K562 (cell line): ENCODE data around the gene KRTAP10-9. TPM values are rescaled to one million over a fixed set of nuclear protein-coding genes. Genes with fewer than 3 reads are reported as not detected.

Source experiments
- ATAC-seq: fragments of 200-7000 bp; cut with Tn5 transposase; 3 replicates; pipeline ENCODE4 v1.9.1; 2020; ENCODE audit warnings: moderate library complexity
- BruUV-seq: library from RNA; stranded (reverse); fragments of 400-500 nt; replicated peaks from 2 replicates; lab custom pipeline; 2021; lab: Mats Ljungman, UMichigan
- CTCF ChIA-PET: fragments of 300-600 bp; formaldehyde crosslinking; extraction: SDS; loops from one replicate; lab custom pipeline; 2021; ENCODE audit warnings: low intra/inter-chr PET ratio; lab: Yijun Ruan, JAX
- POLR2A ChIA-PET: fragments of 300-600, 350-650 bp; sonication (Branson Sonifier 250); formaldehyde crosslinking; extraction: SDS; loops from one replicate; lab custom pipeline; 2021; ENCODE audit warnings: antibody characterized with exemption, inconsistent platforms; lab: Yijun Ruan, JAX
- DNase-seq, 4 experiments: peaks; one replicate each; pipeline versions ENCODE4 v3.0.0 to v3.0.0-alpha.2; 2011 to 2018; ENCODE audit warnings: low spot score in 3 of 4, mixed read lengths in 3 of 4; ENCODE audit errors: extremely low read depth in 1 of 4
- FAIRE-seq: peaks from 2 replicates; lab custom pipeline; 2011; peaks lifted over from hg19 to GRCh38; lab: Jason Lieb, UNC
- H2AFZ ChIP-seq: 2 replicates; pipeline ENCODE4 v1.6.0; 2011; ENCODE audit warnings: low read depth, low read length, control low read depth, inconsistent platforms
- H3K27ac ChIP-seq: fragments of 200-600 bp; 3 replicates; pipeline ENCODE4 v1.8.0; 2011; ENCODE audit warnings: low read depth, mild to moderate bottlenecking, control low read depth, inconsistent platforms, low read length, moderate library complexity, mixed read lengths; ENCODE audit errors: extremely low read depth
- H3K27me3 ChIP-seq, 2 experiments: fragments of 300-600 bp in 1 of 2; 2 replicates in 1 of 2; 3 replicates in 1 of 2; pipeline versions ENCODE4 v1.6.0 to v1.8.0; 2011; ENCODE audit warnings: inconsistent platforms in 2 of 2, low read length in 2 of 2, mild to moderate bottlenecking in 1 of 2, mixed read lengths in 1 of 2, moderate library complexity in 1 of 2; ENCODE audit not compliant: control insufficient read depth in 2 of 2, insufficient read depth in 2 of 2
- H3K36me3 ChIP-seq: fragments of 300-600 bp; 3 replicates; pipeline ENCODE4 v1.8.0; 2011; ENCODE audit warnings: mild to moderate bottlenecking, low read length, inconsistent platforms; ENCODE audit not compliant: control insufficient read depth, insufficient read depth
- H3K4me1 ChIP-seq, 2 experiments: fragments of 200-600 bp in 1 of 2; replicated peaks in 1 of 2; 2 replicates in 1 of 2; 3 replicates in 1 of 2; pipeline versions ENCODE4 v1.5.1 to v1.8.0; 2011; ENCODE audit warnings: inconsistent platforms in 2 of 2, low read length in 2 of 2, mild to moderate bottlenecking in 1 of 2, mixed read lengths in 1 of 2, moderate library complexity in 1 of 2; ENCODE audit not compliant: control insufficient read depth in 2 of 2, insufficient read depth in 2 of 2
- H3K4me2 ChIP-seq: 2 replicates; pipeline ENCODE4 v1.6.1; 2011; ENCODE audit warnings: low read length, control low read depth, inconsistent platforms, mixed read lengths; ENCODE audit not compliant: insufficient read depth
- H3K4me3 ChIP-seq: fragments of 200-600 bp; sonication (generic), shearing (Covaris generic); 2 replicates; pipeline ENCODE4 v1.5.1; 2016; ENCODE audit warnings: control low read depth, inconsistent platforms
- H3K79me2 ChIP-seq: fragments of 200-600 bp; 3 replicates; pipeline ENCODE4 v1.8.0; 2011; ENCODE audit warnings: low read length, inconsistent platforms; ENCODE audit not compliant: control insufficient read depth, insufficient read depth
- H3K9ac ChIP-seq, 2 experiments: 2 replicates each; pipeline versions ENCODE4 v1.6.0 to v1.6.1; 2011; ENCODE audit warnings: low read depth in 2 of 2, low read length in 2 of 2, control low read depth in 1 of 2, inconsistent platforms in 1 of 2, mild to moderate bottlenecking in 1 of 2, mixed read lengths in 1 of 2; ENCODE audit not compliant: insufficient read depth in 1 of 2
- H3K9me1 ChIP-seq: one replicate; pipeline ENCODE4 v1.6.0; 2011; ENCODE audit warnings: inconsistent platforms, mild to moderate bottlenecking, low read length, moderate library complexity; ENCODE audit not compliant: control insufficient read depth, insufficient read depth
- H3K9me3 ChIP-seq: replicated peaks from 2 replicates; pipeline ENCODE4 v1.5.1; 2011; ENCODE audit warnings: low read depth, low read length, inconsistent platforms; ENCODE audit not compliant: control insufficient read depth, insufficient read depth
- H4K20me1 ChIP-seq: replicated peaks from 2 replicates; pipeline ENCODE4 v1.6.1; 2011; ENCODE audit warnings: low read length, inconsistent platforms, mixed read lengths; ENCODE audit not compliant: control insufficient read depth, insufficient read depth
- ATF1 ChIP-seq, 2 experiments: fragments of 450-650 bp in 1 of 2; IDR thresholded peaks; 2 replicates each; pipeline ENCODE4 v1.6.1; 2016; ENCODE audit warnings: missing compliant biosample characterization in 1 of 2, missing genetic modification characterization in 1 of 2
- CREB3L1 ChIP-seq: fragments of 450-650 bp; IDR thresholded peaks from 2 replicates; pipeline ENCODE4 v1.6.1; 2014; ENCODE audit warnings: low read depth, mild to moderate bottlenecking, moderate library complexity, borderline replicate concordance
- ESRRB ChIP-seq: fragments of 250-450 bp; sonication (Bioruptor Pico); IDR thresholded peaks from 2 replicates; pipeline ENCODE4 v1.5.0; 2020; ENCODE audit warnings: mild to moderate bottlenecking, moderate library complexity, borderline replicate concordance
- ETV1 ChIP-seq: fragments of 450-650 bp; conservative IDR thresholded peaks from 2 replicates; pipeline ENCODE4 v1.6.1; 2016; ENCODE audit warnings: missing genetic modification characterization, control low read depth, low read depth, missing compliant biosample characterization
- EZH2 ChIP-seq: IDR thresholded peaks from 2 replicates; pipeline ENCODE4 v1.6.1; 2012; ENCODE audit warnings: low read depth, mild to moderate bottlenecking, inconsistent platforms, low read length, borderline replicate concordance
- HMGXB4 ChIP-seq: sonication (generic); formaldehyde crosslinking; IDR thresholded peaks from 2 replicates; pipeline ENCODE4 v1.8.1; 2023; ENCODE audit warnings: mild to moderate bottlenecking, missing genetic modification reagents
- MCM5 ChIP-seq: fragments of 450-650 bp; IDR thresholded peaks from 2 replicates; pipeline ENCODE4 v1.6.1; 2016; ENCODE audit warnings: low read depth
- NFIX ChIP-seq: fragments of 250-450 bp; sonication (Bioruptor Pico); IDR thresholded peaks from 2 replicates; pipeline ENCODE4 v1.4.0; 2020; ENCODE audit warnings: low read depth, mild to moderate bottlenecking, moderate library complexity
- NONO ChIP-seq, 2 experiments: fragments of 200-400 bp in 1 of 2; fragments of 450-650 bp in 1 of 2; formaldehyde crosslinking in 1 of 2; IDR thresholded peaks; 2 replicates each; pipeline ENCODE4 v1.6.1; 2017; ENCODE audit warnings: low read depth in 2 of 2, mild to moderate bottlenecking in 2 of 2, moderate library complexity in 2 of 2, low read length in 1 of 2
- NR2C1 ChIP-seq, 2 experiments: fragments of 450-650 bp; IDR thresholded peaks; 2 replicates each; pipeline ENCODE4 v1.6.1; 2017; ENCODE audit warnings: mild to moderate bottlenecking in 2 of 2, antibody characterized with exemption in 1 of 2, inconsistent platforms in 1 of 2, missing compliant biosample characterization in 1 of 2, missing genetic modification characterization in 1 of 2
- PHF20 ChIP-seq: fragments of 450-650 bp; IDR thresholded peaks from 2 replicates; pipeline ENCODE4 v1.6.1; 2018; ENCODE audit not compliant: partially characterized antibody
- SMAD3 ChIP-seq: fragments of 450-650 bp; formaldehyde crosslinking; conservative IDR thresholded peaks from 2 replicates; pipeline ENCODE4 v1.4.0; 2020; ENCODE audit warnings: mild to moderate bottlenecking
- STAG1 ChIP-seq: sonication (generic); formaldehyde crosslinking; IDR thresholded peaks from 2 replicates; pipeline ENCODE4 v1.5.0; 2020; ENCODE audit warnings: missing genetic modification reagents, borderline replicate concordance
- TCF7 ChIP-seq: sonication (generic); IDR thresholded peaks from 2 replicates; pipeline ENCODE4 v1.6.1; 2016; ENCODE audit warnings: antibody characterized with exemption, borderline replicate concordance
- ZNF57 ChIP-seq: fragments of 450-650 bp; formaldehyde crosslinking; IDR thresholded peaks from 2 replicates; pipeline ENCODE4 v1.4.0; 2020; ENCODE audit warnings: mild to moderate bottlenecking, moderate library complexity
- WGBS: fragments of 100-300 bp; shearing (Covaris generic); methylation state at CpG from one replicate; pipeline ENCODE4 v1.1.6; 2016; ENCODE audit warnings: low coverage, mixed read lengths; ENCODE audit not compliant: insufficient coverage; ENCODE audit errors: missing lambda C conversion rate; 5-methylcytosine and 5-hydroxymethylcytosine counted together
- in situ Hi-C: fragments of 300-500 bp; cut with MboI; formaldehyde crosslinking; loops from 4 replicates; pipeline ENCODE4 v1.15.0; 2018; ENCODE audit warnings: inconsistent platforms, mixed read lengths
- intact Hi-C: fragments of 100-400 bp; cut with micrococcal nuclease; formaldehyde crosslinking; loops from 2 replicates; pipeline ENCODE4 v1.14.2; 2022
- polyA plus RNA-seq, 8 experiments: library from polyadenylated mRNA; depleted of rRNA in 4 of 8; stranded (reverse) in 5 of 8; unstranded in 3 of 8; fragments of >200 nt; fragmentation: Nextera tagmentation in 2 of 8; fragmentation: Illumina TruSeq in 1 of 8; extraction: Ambion mirVana in 2 of 8; extraction: Trizol in 1 of 8; gene quantifications; 2 replicates each; pipeline versions ENCODE4 v1.2.1 to v1.2.3, GENCODE V29; 2011 to 2014; ENCODE audit warnings: inconsistent platforms in 1 of 8, missing spikeins in 1 of 8
- total RNA-seq, 7 experiments: library from RNA; depleted of rRNA in 6 of 7; stranded (reverse); fragments of >200 nt in 6 of 7; fragmentation: Illumina TruSeq in 2 of 7; extraction: Trizol in 2 of 7; gene quantifications; 2 replicates each; pipeline versions ENCODE4 v1.2.1 to v1.2.3, GENCODE V29; 2011 to 2021; ENCODE audit warnings: low replicate concordance in 1 of 7

Gene KRTAP10-9
- total and polyA plus RNA-seq, 9 of the 15 experiments (the other 6 are each of a cell fraction or from before 2014, with no cell fraction given), result not detected

- TF ChIP-seq NR2C1 (IDR thresholded peaks at IDR 0.05) (no peak), NR2C1 (tag; IDR thresholded peaks at IDR 0.05) (0 out of 2 replicates have a peak, but pooled peaks have one; percentile 9), NONO (IDR thresholded peaks at IDR 0.05; ENCODE audit: low read depth in 2 of 2, low read length in 1 of 2) (no peak), NFIX (CRISPR knock-in tag) (no peak), STAG1 (CRISPR knock-in tag) (no peak), ETV1 (no peak)
These were observed 34.2 kb upstream of the KRTAP10-9 start, which contains the start of gene KRTAP10-6 (continued) for GRCh38 chr21:44592446-44593311.

DNA sequence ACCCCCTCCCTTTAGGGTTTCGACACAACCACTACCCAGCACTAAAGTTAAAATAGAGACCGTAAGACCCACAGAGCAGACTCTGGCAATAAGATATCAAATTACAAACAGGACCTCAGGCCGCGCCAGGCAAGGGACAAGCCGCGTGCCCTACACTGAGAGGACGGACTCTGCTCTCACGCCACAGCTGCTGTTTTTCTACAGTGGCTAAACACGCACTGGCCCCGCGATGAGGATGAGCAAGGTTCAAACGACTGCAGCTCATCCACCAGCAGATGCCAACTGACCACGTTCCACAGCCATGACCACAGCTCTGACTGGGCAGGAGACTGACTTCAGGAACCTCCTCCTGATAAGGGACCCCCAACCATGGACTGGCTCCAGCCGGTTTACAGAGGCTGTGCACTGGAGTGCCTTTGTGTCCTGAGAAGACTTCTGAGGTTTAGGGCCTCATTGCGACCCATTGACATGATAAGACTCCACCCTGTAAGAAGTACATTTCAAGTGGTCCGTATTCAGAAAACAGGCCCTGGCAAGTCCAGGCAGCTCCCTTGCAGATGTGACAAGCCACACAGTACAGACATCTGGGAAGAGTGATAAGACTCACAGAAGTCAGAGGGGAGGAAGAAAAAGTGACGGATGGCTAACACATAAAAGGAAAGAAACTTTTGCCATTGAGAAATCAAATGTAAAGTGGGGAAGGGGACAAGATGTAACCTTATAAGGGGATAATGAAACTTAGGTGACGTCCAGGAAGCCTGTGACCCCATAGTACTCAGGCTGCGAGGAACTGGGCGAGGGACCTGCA lies 33.1 kb upstream of the KRTAP10-9 start:
- Histone ChIP-seq H2AFZ (peak overlapping the region; percentile 81), H3K27ac (peak overlapping the region; percentile 62), H3K27me3 (peaks cover 0 to 15% of the 10 kb centered on the region in 2 experiments; a peak in 2 of 5 replicates), H3K36me3 (no peaks in the 10 kb centered on the region), H4K20me1 (no peaks in the 10 kb centered on the region), H3K9me3 (no peaks in the 10 kb centered on the region; the same call in 1 of the 2 replicates), H3K9me1 (no peaks in the 10 kb centered on the region), H3K4me1 (peaks cover 24 to 37% of the 10 kb centered on the region in 2 experiments), H3K9ac (peak overlapping the region; percentile 25 to 29; a peak in 3 of 4 replicates), H3K79me2 (no peaks in the 10 kb centered on the region), H3K4me2 (peak overlapping the region; percentile 79), H3K4me3 (no peak overlapping the region)
- BruUV-seq, result no TSS peak
- intact Hi-C loops, result no loop called here
- ChIA-PET CTCF (no interaction called here), POLR2A (interaction anchor here (0.8 to 1.4 kb wide), 6 partner anchors 9 to 136 kb away, joined by 3 to 5 read pairs (median 4); no protein-coding TSS in a partner anchor)
- DNase-seq, result peak; percentile 67 to 81 (median 70)
- ATAC-seq, result peak; percentile 89
- FAIRE-seq, result peak; percentile 97
- 3% methylated on average over 20 of the region's 20 CpGs for WGBS
- in situ Hi-C loops, result no loop called here
- no peak for TF ChIP-seq HMGXB4
- TF ChIP-seq MCM5, result no peak
- no peak for TF ChIP-seq ZNF57
- TF ChIP-seq EZH2, result no peak
- TF ChIP-seq TCF7, result no peak
- TF ChIP-seq ESRRB (CRISPR knock-in tag), result no peak
- TF ChIP-seq PHF20, result no peak
- no peak for TF ChIP-seq SMAD3 (CRISPR knock-in tag)
- no peak for TF ChIP-seq ATF1 (CRISPR knock-in tag; IDR thresholded peaks at IDR 0.05)
- peak; percentile 81 for TF ChIP-seq ATF1 (tag; IDR thresholded peaks at IDR 0.05)
- TF ChIP-seq CREB3L1, result peak; percentile 60; the same call in 1 of the 2 replicates
